ENCODE measurements around the gene UPK1A. TPM values are rescaled to one million over a fixed set of nuclear protein-coding genes. Genes with fewer than 3 reads are reported as not detected.
A peak's percentile ranks its signal among the peaks of the same experiment; 100 is the strongest.

The UPK1A gene
- total RNA-seq, 6 experiments from 2014 or later, result 0.27 TPM; not detected in 5

GRCh38 chr19:35695895-35696422, 29.6 kb downstream of the UPK1A start:
- Histone ChIP-seq H3K27me3 (no peaks in the 10 kb centered on the region), H3K4me3 (no peak overlapping the region), H3K4me1 (no peaks in the 10 kb centered on the region), H3K9me3 (no peaks in the 10 kb centered on the region), H3K36me3 (no peaks in the 10 kb centered on the region), H3K27ac (no peak overlapping the region)
- WGBS (ENCODE audit: insufficient coverage, low coverage, low lambda C conversion rate, missing lambda C conversion rate), result 77% methylated on average over 2 of the region's 2 CpGs
- ATAC-seq (no peak), DNase-seq (no peak)
- intact Hi-C loops (cut with DNase I), result loop anchor here (10.0 kb wide), 2 partner anchors 129 to 139 kb away; no protein-coding TSS in a partner anchor
- TF ChIP-seq, protein P1, sequence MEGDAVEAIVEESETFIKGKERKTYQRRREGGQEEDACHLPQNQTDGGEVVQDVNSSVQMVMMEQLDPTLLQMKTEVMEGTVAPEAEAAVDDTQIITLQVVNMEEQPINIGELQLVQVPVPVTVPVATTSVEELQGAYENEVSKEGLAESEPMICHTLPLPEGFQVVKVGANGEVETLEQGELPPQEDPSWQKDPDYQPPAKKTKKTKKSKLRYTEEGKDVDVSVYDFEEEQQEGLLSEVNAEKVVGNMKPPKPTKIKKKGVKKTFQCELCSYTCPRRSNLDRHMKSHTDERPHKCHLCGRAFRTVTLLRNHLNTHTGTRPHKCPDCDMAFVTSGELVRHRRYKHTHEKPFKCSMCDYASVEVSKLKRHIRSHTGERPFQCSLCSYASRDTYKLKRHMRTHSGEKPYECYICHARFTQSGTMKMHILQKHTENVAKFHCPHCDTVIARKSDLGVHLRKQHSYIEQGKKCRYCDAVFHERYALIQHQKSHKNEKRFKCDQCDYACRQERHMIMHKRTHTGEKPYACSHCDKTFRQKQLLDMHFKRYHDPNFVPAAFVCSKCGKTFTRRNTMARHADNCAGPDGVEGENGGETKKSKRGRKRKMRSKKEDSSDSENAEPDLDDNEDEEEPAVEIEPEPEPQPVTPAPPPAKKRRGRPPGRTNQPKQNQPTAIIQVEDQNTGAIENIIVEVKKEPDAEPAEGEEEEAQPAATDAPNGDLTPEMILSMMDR (IDR thresholded peaks at IDR 0.05), result no peak
- no peak for TF ChIP-seq POLR2A (IDR thresholded peaks at IDR 0.05)

GRCh38 chr19:35696835-35697234, 30.5 kb downstream of the UPK1A start:
- Histone ChIP-seq H3K36me3 (no peaks in the 10 kb centered on the region), H3K4me3 (no peak overlapping the region), H3K27ac (no peak overlapping the region), H3K9me3 (no peaks in the 10 kb centered on the region), H3K4me1 (no peaks in the 10 kb centered on the region), H3K27me3 (no peaks in the 10 kb centered on the region)
- DNase-seq, result no peak
- 69% methylated on average over 4 of the region's 4 CpGs for WGBS (ENCODE audit: insufficient coverage, low coverage, low lambda C conversion rate, missing lambda C conversion rate)
- intact Hi-C loops (cut with DNase I), result loop anchor here (10.0 kb wide), 2 partner anchors 128 to 138 kb away; no protein-coding TSS in a partner anchor
- TF ChIP-seq, protein P1 (IDR thresholded peaks at IDR 0.05), result no peak
- no peak for TF ChIP-seq POLR2A (IDR thresholded peaks at IDR 0.05)
- no peak for ATAC-seq

DNA sequence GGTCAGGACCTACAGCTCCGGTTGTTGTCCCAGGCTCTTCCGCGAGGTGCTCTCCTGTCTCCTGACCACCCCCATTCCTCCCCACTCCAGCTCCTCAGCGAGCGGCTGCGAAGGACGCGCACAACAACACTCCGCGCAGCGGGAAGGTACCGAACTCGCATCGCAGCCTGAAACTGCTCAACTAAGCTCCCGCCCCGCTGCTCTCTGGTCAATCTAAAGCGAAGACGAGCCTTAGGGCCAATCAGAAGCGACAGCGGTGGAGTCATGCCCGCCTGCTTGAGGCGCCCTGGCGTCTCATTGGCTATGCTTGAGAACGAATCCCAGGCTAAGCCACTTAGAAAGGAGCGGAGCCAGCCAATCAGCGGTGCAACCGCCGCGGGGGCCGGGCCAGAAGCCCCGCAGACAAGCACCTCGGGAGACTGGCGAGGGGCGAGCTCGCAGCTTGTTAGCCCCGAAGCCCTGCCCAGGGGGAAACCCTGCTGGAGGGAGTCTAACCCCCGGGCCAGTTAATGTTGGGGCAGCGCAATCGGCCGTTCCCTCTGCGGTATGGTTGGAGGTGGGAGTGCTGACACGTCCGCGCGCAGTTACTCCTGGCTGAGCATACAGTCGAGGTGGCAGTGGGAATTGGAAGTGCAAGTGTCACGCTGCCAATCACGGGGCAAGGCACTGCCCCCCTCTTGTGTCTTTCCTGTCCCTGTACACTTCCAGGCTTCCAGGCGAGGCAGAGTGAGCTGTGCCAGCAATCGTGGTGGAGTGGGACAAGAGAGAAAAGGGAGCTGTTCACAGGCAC, 36.1 kb downstream of the UPK1A start:
- DNase-seq, result peak; percentile 94 to 96 (median 95)
- Histone ChIP-seq H3K4me1 (no peaks in the 10 kb centered on the region), H3K27ac (no peak overlapping the region), H3K4me3 (peak overlapping the region; percentile 31 to 59 (median 52)), H3K36me3 (no peaks in the 10 kb centered on the region), H3K9me3 (no peaks in the 10 kb centered on the region), H3K27me3 (no peaks in the 10 kb centered on the region)
- peak; percentile 99 to 100 (median 99) for ATAC-seq
- 1% methylated on average over 30 of the region's 50 CpGs for WGBS (ENCODE audit: insufficient coverage, low coverage, low lambda C conversion rate, missing lambda C conversion rate)
- intact Hi-C loops (cut with DNase I), result no loop called here
- TF ChIP-seq, protein P1 (IDR thresholded peaks at IDR 0.05), result no peak
- peak; percentile 14 for TF ChIP-seq POLR2A (IDR thresholded peaks at IDR 0.05)

GRCh38 chr19:35703343-35703742, 37.0 kb downstream of the UPK1A start:
- Histone ChIP-seq H3K9me3 (no peaks in the 10 kb centered on the region), H3K27me3 (no peaks in the 10 kb centered on the region), H3K36me3 (no peaks in the 10 kb centered on the region), H3K4me3 (no peak overlapping the region), H3K4me1 (no peaks in the 10 kb centered on the region), H3K27ac (no peak overlapping the region)
- no peak for ATAC-seq
- TF ChIP-seq POLR2A (IDR thresholded peaks at IDR 0.05), result no peak
- TF ChIP-seq, protein P1 (IDR thresholded peaks at IDR 0.05), result no peak
- WGBS (ENCODE audit: insufficient coverage, low coverage, low lambda C conversion rate, missing lambda C conversion rate), result 63% methylated on average over 6 of the region's 9 CpGs
- DNase-seq, result no peak
- intact Hi-C loops (cut with DNase I), result no loop called here

Data from right lobe of liver (tissue), 6 donors.